Measurements from ENCODE around the gene AFF3. TPM values are rescaled to one million over a fixed set of nuclear protein-coding genes. Genes with fewer than 3 reads are reported as not detected.
A peak's percentile ranks its signal among the peaks of the same experiment; 100 is the strongest.

AFF3 gene
- total RNA-seq, 1 donor from 2014 or later: 8.0 TPM

- intact Hi-C loops (cut with micrococcal nuclease): no loop called here
- H3K27ac ChIP-seq (replicated peaks): peak overlapping the region; percentile 18
- TF ChIP-seq CTCF (IDR thresholded peaks at IDR 0.05; ENCODE audit: borderline replicate concordance): no peak
These were observed 74.0 kb downstream of the AFF3 start for GRCh38 chr2:100068395-100068794.

GRCh38 chr2:100067784-100068183 is 74.6 kb downstream of the AFF3 start:
- Histone ChIP-seq H3K9me3 (replicated peaks) (peaks cover 8% of the 10 kb centered on the region), H3K4me1 (peaks cover 47% of the 10 kb centered on the region), H3K36me3 (no peaks in the 10 kb centered on the region), H3K27ac (replicated peaks) (peak overlapping the region; percentile 18), H3K4me3 (no peak overlapping the region), H3K27me3 (ENCODE audit: low read depth) (no peaks in the 10 kb centered on the region)
- no peak for TF ChIP-seq CTCF (IDR thresholded peaks at IDR 0.05; ENCODE audit: borderline replicate concordance)
- no peak for DNase-seq
- intact Hi-C loops (cut with micrococcal nuclease): no loop called here

More at GRCh38 chr2:100068395-100068794, 74.0 kb downstream of the AFF3 start:
- Histone ChIP-seq H3K36me3 (no peaks in the 10 kb centered on the region), H3K27me3 (ENCODE audit: low read depth) (no peaks in the 10 kb centered on the region), H3K4me1 (peaks cover 53% of the 10 kb centered on the region), H3K9me3 (replicated peaks) (peaks cover 6% of the 10 kb centered on the region), H3K4me3 (no peak overlapping the region)
- no peak for DNase-seq

DNA sequence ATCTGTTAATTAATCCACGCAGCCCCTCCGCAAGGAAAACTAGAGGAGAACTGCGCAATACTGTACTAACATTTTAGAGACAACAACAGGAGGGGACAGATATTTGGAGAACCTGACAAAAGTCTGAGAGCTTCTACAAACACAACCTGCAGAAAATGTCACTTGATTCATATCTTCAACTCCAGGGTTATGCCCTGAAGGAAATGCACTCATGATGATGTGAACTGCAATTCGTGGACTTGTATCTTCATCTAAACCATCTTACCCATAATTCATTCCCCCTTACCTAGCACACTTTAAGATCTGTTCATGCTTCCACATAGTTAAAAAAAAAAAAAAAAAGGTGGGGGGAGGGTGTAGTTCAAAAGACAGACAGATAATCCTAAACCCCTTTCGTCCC is 75.5 kb downstream of the AFF3 start:
- no peak overlapping the region for H3K4me3 ChIP-seq
- no peak for DNase-seq
- no peaks in the 10 kb centered on the region for H3K36me3 ChIP-seq
- H3K9me3 ChIP-seq (replicated peaks): peaks cover 8% of the 10 kb centered on the region
- intact Hi-C loops (cut with micrococcal nuclease): no loop called here
- no peak for TF ChIP-seq CTCF (IDR thresholded peaks at IDR 0.05; ENCODE audit: borderline replicate concordance)
- H3K4me1 ChIP-seq: peaks cover 37% of the 10 kb centered on the region
- no peak overlapping the region for H3K27ac ChIP-seq (replicated peaks)
- H3K27me3 ChIP-seq (ENCODE audit: low read depth): no peaks in the 10 kb centered on the region

DNA sequence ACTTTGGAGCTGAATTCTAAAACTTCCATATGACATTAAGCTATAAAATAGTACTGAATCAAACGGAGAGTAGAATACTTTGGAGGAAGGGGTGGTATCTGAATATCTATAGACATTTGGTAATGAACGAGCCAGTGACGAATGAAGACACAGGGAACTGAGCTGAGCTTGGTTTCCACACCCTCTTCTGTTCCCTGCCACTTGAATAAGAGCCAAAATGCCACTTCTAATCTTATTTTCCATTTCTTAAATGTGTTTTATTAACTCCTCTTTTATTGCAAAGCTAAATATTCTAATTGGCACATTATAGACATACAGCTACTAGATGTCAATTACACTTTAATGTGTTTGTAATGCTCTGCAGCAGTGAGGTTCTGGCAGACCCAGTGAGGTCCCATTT is 76.1 kb downstream of the AFF3 start:
- Histone ChIP-seq H3K4me1 (peaks cover 33% of the 10 kb centered on the region), H3K9me3 (replicated peaks) (peaks cover 8% of the 10 kb centered on the region), H3K27ac (replicated peaks) (no peak overlapping the region), H3K4me3 (no peak overlapping the region), H3K36me3 (no peaks in the 10 kb centered on the region), H3K27me3 (ENCODE audit: low read depth) (no peaks in the 10 kb centered on the region)
- intact Hi-C loops (cut with micrococcal nuclease): no loop called here
- no peak for TF ChIP-seq CTCF (IDR thresholded peaks at IDR 0.05; ENCODE audit: borderline replicate concordance)
- no peak for DNase-seq

DNA sequence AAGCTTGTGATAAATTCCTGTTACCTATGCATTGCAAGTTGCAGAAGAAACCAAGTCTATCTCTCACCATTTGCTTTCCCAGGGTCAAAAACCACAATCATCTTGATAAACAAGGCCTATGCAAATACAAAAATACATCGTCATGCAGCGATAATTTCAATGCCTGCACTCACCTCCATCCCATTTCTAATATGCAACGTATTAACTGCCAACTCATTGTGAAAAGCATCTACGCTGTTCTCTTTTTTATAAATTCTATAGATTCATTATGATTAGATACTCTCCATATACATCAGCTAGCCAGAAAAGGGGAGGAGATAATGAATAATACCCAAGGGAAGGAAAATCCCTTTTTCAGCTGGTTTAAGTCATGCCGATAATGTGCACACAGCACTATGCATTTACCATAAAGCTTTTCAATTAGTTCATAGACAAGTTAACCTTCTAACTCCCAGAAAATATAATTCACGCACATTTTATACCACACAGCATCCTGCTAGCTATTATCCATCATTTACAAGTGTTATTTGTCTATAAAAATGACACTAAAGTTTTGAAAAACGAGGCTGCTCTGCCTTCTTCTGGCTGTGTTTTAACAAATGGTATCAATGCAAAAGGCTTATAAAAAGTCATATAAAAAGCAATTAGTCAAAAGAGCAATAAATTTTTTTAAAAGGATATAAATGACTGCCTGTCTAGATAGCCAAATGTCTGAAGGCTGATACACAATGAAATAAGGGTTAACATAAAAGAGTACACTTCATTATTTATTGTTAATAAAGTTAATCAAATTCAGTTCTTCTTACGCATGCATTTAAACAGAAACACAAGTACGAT is 77.6 kb downstream of the AFF3 start:
- no peak overlapping the region for H3K4me3 ChIP-seq
- peaks cover 4% of the 10 kb centered on the region for H3K27me3 ChIP-seq (ENCODE audit: low read depth)
- peaks cover 29% of the 10 kb centered on the region for H3K4me1 ChIP-seq
- peaks cover 8% of the 10 kb centered on the region for H3K9me3 ChIP-seq (replicated peaks)
- H3K27ac ChIP-seq (replicated peaks): no peak overlapping the region
- intact Hi-C loops (cut with micrococcal nuclease): no loop called here
- DNase-seq: no peak
- TF ChIP-seq CTCF (IDR thresholded peaks at IDR 0.05; ENCODE audit: borderline replicate concordance): no peak
- no peaks in the 10 kb centered on the region for H3K36me3 ChIP-seq

All from left ventricle myocardium inferior (tissue), 1 donor.